DND-41 (cell line): Measurements from ENCODE around the gene C1orf167.

Source experiments
- ATAC-seq: fragments of 200-7000 bp; cut with Tn5 transposase; 3 replicates; pipeline ENCODE4 v1.9.1; 2021; ENCODE audit warnings: low read depth; ENCODE audit not compliant: insufficient read depth
- DNase-seq: peaks from one replicate; pipeline ENCODE4 v3.0.0-alpha.2; 2020
- H2AFZ ChIP-seq: 2 replicates; pipeline ENCODE4 v1.6.0; 2012; ENCODE audit warnings: low read depth, low read length
- H3K27ac ChIP-seq: 2 replicates; pipeline ENCODE4 v1.5.1; 2012; ENCODE audit warnings: low read length, inconsistent platforms
- H3K27me3 ChIP-seq: fragments of 200-600 bp; sonication (generic); 2 replicates; pipeline ENCODE4 v1.6.0; 2012; ENCODE audit warnings: low read length, mild to moderate bottlenecking, inconsistent platforms; ENCODE audit not compliant: insufficient read depth, poor library complexity
- H3K36me3 ChIP-seq: 2 replicates; pipeline ENCODE4 v1.5.1; 2012; ENCODE audit warnings: low read length, inconsistent platforms; ENCODE audit not compliant: insufficient read depth
- H3K4me1 ChIP-seq: 2 replicates; pipeline ENCODE4 v1.5.1; 2012; ENCODE audit warnings: mild to moderate bottlenecking, low read length; ENCODE audit not compliant: insufficient read depth
- H3K4me2 ChIP-seq: 2 replicates; pipeline ENCODE4 v1.6.0; 2012; ENCODE audit warnings: mild to moderate bottlenecking, moderate library complexity, low read length, inconsistent platforms; ENCODE audit not compliant: insufficient read depth
- H3K4me3 ChIP-seq, 2 experiments: fragments of 200-600 bp in 1 of 2; shearing (Covaris generic) in 1 of 2; 2 replicates each; pipeline ENCODE4 v1.5.1; 2012 to 2016; ENCODE audit warnings: inconsistent platforms in 2 of 2, low read length in 2 of 2, mild to moderate bottlenecking in 2 of 2, low read depth in 1 of 2, moderate library complexity in 1 of 2
- H3K79me2 ChIP-seq: 2 replicates; pipeline ENCODE4 v1.6.0; 2012; ENCODE audit warnings: low read length, inconsistent platforms; ENCODE audit not compliant: insufficient read depth
- H3K9ac ChIP-seq: 2 replicates; pipeline ENCODE4 v1.6.0; 2012; ENCODE audit warnings: low read depth, mild to moderate bottlenecking, inconsistent platforms, low read length, moderate library complexity
- H3K9me3 ChIP-seq: 2 replicates; pipeline ENCODE4 v1.5.1; 2012; ENCODE audit warnings: low read length, moderate library complexity, mild to moderate bottlenecking, inconsistent platforms; ENCODE audit not compliant: insufficient read depth, severe bottlenecking
- H4K20me1 ChIP-seq: 2 replicates; pipeline ENCODE4 v1.6.0; 2012; ENCODE audit warnings: low read length; ENCODE audit not compliant: insufficient read depth
- CTCF ChIP-seq: IDR thresholded peaks from 2 replicates; pipeline ENCODE4 v1.5.1; 2012; ENCODE audit warnings: borderline replicate concordance, low read length, moderate library complexity, mild to moderate bottlenecking; ENCODE audit not compliant: poor library complexity, severe bottlenecking; ENCODE audit errors: extremely low read depth
- EZH2 ChIP-seq: IDR thresholded peaks from 3 replicates; pipeline ENCODE4 v1.6.1; 2012; ENCODE audit warnings: borderline replicate concordance, low read depth, mild to moderate bottlenecking, moderate library complexity, low read length, inconsistent platforms; ENCODE audit not compliant: severe bottlenecking

Gene C1orf167

GRCh38 chr1:11727119-11727518 is 34.9 kb upstream of the C1orf167 start:
- ATAC-seq: no peak
- TF ChIP-seq EZH2: no peak
- TF ChIP-seq CTCF: no peak
- H3K9me3 ChIP-seq: no peaks in the 10 kb centered on the region
- H3K4me2 ChIP-seq: no peak overlapping the region
- no peaks in the 10 kb centered on the region; the same call in 1 of the 2 replicates for H4K20me1 ChIP-seq
- H3K4me1 ChIP-seq: peaks cover 26% of the 10 kb centered on the region
- no peaks in the 10 kb centered on the region for H3K36me3 ChIP-seq
- no peak overlapping the region for H3K4me3 ChIP-seq
- no peak overlapping the region for H2AFZ ChIP-seq
- no peak overlapping the region for H3K27ac ChIP-seq
- no peak overlapping the region for H3K9ac ChIP-seq
- no peak for DNase-seq
- H3K27me3 ChIP-seq: no peaks in the 10 kb centered on the region
- no peaks in the 10 kb centered on the region for H3K79me2 ChIP-seq

- H4K20me1 ChIP-seq: no peaks in the 10 kb centered on the region; the same call in 1 of the 2 replicates
- no peak for TF ChIP-seq EZH2
- no peaks in the 10 kb centered on the region for H3K27me3 ChIP-seq
- no peak overlapping the region for H2AFZ ChIP-seq
- DNase-seq (no peak), ATAC-seq (no peak)
- no peaks in the 10 kb centered on the region for H3K9me3 ChIP-seq
- no peaks in the 10 kb centered on the region for H3K36me3 ChIP-seq
- H3K79me2 ChIP-seq: no peaks in the 10 kb centered on the region
- no peak overlapping the region for H3K4me2 ChIP-seq
- H3K9ac ChIP-seq: no peak overlapping the region
- H3K4me1 ChIP-seq: peaks cover 32% of the 10 kb centered on the region
- no peak overlapping the region for H3K27ac ChIP-seq
- H3K4me3 ChIP-seq: no peak overlapping the region
Measured at GRCh38 chr1:11728126-11728806, 33.7 kb upstream of the C1orf167 start.

- no peaks in the 10 kb centered on the region; the same call in 1 of the 2 replicates for H4K20me1 ChIP-seq
- no peak overlapping the region for H3K4me2 ChIP-seq
Measured at GRCh38 chr1:11729155-11729497, 32.9 kb upstream of the C1orf167 start.

More at GRCh38 chr1:11729155-11729497, 32.9 kb upstream of the C1orf167 start:
- no peaks in the 10 kb centered on the region for H3K36me3 ChIP-seq
- no peaks in the 10 kb centered on the region for H3K79me2 ChIP-seq
- no peak overlapping the region for H3K4me3 ChIP-seq
- DNase-seq (no peak), ATAC-seq (no peak)
- H3K9me3 ChIP-seq: no peaks in the 10 kb centered on the region
- TF ChIP-seq CTCF (no peak), EZH2 (no peak)
- H3K27ac ChIP-seq: no peak overlapping the region
- peaks cover 32% of the 10 kb centered on the region for H3K4me1 ChIP-seq
- H3K9ac ChIP-seq: no peak overlapping the region
- no peaks in the 10 kb centered on the region for H3K27me3 ChIP-seq
- no peak overlapping the region for H2AFZ ChIP-seq
